ENCODE measurements around the gene TBC1D5. TPM values are rescaled to one million over a fixed set of nuclear protein-coding genes. Genes with fewer than 3 reads are reported as not detected.

The TBC1D5 gene
- total RNA-seq, 3 donors from 2014 or later (not counting 1 experiment from before 2014, with no cell fraction given), result 63.8 to 81.9 (median 74.9) TPM

DNA sequence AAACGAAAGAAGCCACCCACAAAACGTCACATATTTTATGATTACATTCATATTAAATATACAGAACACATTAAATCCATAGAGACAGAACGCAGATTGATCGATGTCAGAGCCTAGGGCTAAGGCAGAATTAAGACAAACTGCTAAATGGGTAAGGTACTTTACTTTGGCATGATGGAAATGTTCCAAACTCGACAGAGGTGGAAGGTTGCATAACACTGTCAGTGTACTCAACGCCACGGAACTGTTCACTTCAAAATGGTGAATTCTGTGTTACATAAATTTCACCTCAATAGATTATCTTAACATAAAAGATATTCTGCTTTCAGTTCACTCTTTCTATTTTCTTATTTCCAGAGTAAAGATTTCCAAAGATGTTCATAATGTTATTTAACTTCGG is 158.4 kb downstream of the TBC1D5 start:
- no peak for DNase-seq
- H3K27ac Mint-ChIP-seq, result no peak overlapping the region
- intact Hi-C loops (cut with micrococcal nuclease), result no loop called here
- no peaks in the 10 kb centered on the region for H3K27me3 Mint-ChIP-seq (ENCODE audit: low read depth in 2 of 2)
- Histone ChIP-seq H3K27ac (ENCODE audit: low read length) (no peak overlapping the region), H3K9me3 (ENCODE audit: control insufficient read depth, insufficient read depth, low read length) (no peaks in the 10 kb centered on the region), H3K4me3 (ENCODE audit: low read length) (no peak overlapping the region), H3K36me3 (ENCODE audit: control insufficient read depth, insufficient read depth, low read length) (no peaks in the 10 kb centered on the region), H3K4me1 (ENCODE audit: control insufficient read depth, insufficient read depth, low read length) (no peaks in the 10 kb centered on the region), H3K27me3 (ENCODE audit: control insufficient read depth, insufficient read depth, low read length) (no peaks in the 10 kb centered on the region)
- H3K36me3 Mint-ChIP-seq, result no peaks in the 10 kb centered on the region
- no peak overlapping the region for H3K4me3 Mint-ChIP-seq
- no peaks in the 10 kb centered on the region for H3K9me3 Mint-ChIP-seq
- TF ChIP-seq, protein P1, sequence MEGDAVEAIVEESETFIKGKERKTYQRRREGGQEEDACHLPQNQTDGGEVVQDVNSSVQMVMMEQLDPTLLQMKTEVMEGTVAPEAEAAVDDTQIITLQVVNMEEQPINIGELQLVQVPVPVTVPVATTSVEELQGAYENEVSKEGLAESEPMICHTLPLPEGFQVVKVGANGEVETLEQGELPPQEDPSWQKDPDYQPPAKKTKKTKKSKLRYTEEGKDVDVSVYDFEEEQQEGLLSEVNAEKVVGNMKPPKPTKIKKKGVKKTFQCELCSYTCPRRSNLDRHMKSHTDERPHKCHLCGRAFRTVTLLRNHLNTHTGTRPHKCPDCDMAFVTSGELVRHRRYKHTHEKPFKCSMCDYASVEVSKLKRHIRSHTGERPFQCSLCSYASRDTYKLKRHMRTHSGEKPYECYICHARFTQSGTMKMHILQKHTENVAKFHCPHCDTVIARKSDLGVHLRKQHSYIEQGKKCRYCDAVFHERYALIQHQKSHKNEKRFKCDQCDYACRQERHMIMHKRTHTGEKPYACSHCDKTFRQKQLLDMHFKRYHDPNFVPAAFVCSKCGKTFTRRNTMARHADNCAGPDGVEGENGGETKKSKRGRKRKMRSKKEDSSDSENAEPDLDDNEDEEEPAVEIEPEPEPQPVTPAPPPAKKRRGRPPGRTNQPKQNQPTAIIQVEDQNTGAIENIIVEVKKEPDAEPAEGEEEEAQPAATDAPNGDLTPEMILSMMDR (IDR thresholded peaks at IDR 0.05), result no peak
- ATAC-seq, result no peak
- WGBS (ENCODE audit: insufficient coverage), result 98% methylated on average over 5 of the region's 8 CpGs
- H3K4me1 Mint-ChIP-seq, result peaks cover 15 to 20% of the 10 kb centered on the region in 2 donors

DNA sequence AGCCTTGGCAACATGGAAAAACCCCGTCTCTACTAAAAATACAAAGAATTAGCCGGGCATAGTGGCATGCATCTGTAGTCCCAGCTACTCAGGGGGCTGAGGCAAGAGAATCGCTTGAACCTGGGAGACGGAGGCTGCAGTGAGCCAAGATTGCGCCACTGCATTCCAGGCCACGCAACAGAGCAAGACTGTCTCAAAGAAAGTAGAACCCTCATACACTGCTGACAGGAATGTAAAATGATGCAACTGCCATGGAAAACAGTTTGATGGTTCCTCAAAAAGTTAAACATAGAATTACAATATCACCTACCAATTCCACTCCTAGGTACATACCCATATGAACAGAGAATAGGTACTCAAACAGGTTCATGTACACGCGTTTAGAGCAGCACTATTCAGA is 158.9 kb downstream of the TBC1D5 start:
- Histone ChIP-seq H3K27me3 (ENCODE audit: control insufficient read depth, insufficient read depth, low read length) (no peaks in the 10 kb centered on the region), H3K9me3 (ENCODE audit: control insufficient read depth, insufficient read depth, low read length) (no peaks in the 10 kb centered on the region), H3K4me3 (ENCODE audit: low read length) (no peak overlapping the region), H3K27ac (ENCODE audit: low read length) (no peak overlapping the region), H3K4me1 (ENCODE audit: control insufficient read depth, insufficient read depth, low read length) (no peaks in the 10 kb centered on the region), H3K36me3 (ENCODE audit: control insufficient read depth, insufficient read depth, low read length) (no peaks in the 10 kb centered on the region)
- H3K36me3 Mint-ChIP-seq, result no peaks in the 10 kb centered on the region
- no peak overlapping the region for H3K4me3 Mint-ChIP-seq
- no peak for ATAC-seq
- TF ChIP-seq, protein P1 (IDR thresholded peaks at IDR 0.05), result no peak
- no peak overlapping the region for H3K27ac Mint-ChIP-seq
- intact Hi-C loops (cut with micrococcal nuclease), result no loop called here
- no peaks in the 10 kb centered on the region for H3K27me3 Mint-ChIP-seq (ENCODE audit: low read depth in 2 of 2)
- no peaks in the 10 kb centered on the region for H3K9me3 Mint-ChIP-seq
- no peak for DNase-seq
- 96% methylated on average over 8 of the region's 8 CpGs for WGBS (ENCODE audit: insufficient coverage)
- peaks cover 13 to 18% of the 10 kb centered on the region in 2 donors for H3K4me1 Mint-ChIP-seq

DNA sequence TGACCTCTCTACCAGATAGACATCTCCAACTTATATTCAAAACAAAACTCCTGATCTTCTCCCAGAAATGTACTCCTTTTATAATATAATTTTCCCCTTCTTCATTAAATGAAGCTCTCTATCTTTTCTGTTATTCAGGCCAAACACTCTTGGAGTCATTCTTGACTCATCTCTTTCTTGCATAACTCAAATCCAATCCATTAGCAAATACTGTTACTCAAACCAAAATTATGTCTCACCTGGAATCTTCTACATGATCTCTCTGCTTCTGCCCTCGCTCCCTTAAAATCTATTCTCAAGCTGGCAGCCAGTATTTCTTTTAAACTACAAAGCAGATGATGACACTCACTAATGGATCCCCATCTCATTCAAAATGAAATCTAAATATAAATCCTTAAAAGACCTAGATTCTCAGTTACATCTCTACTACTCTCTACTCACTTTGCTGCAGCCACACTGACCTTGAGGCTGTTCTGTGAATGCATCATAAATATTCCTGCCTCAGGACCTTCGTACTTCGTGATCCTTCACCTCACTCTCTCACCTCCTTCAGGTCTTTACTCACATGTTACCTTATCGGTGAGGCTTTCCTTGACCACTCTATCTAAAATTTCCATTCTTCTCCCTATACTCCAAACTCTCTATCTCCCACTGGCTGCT is 160.9 kb downstream of the TBC1D5 start:
- Mint-ChIP-seq H3K27ac (no peak overlapping the region), H3K27me3 (ENCODE audit: low read depth in 2 of 2) (no peaks in the 10 kb centered on the region), H3K9me3 (no peaks in the 10 kb centered on the region), H3K36me3 (no peaks in the 10 kb centered on the region), H3K4me1 (peaks cover 10 to 15% of the 10 kb centered on the region in 2 donors), H3K4me3 (no peak overlapping the region)
- no peaks in the 10 kb centered on the region for H3K27me3 ChIP-seq (ENCODE audit: control insufficient read depth, insufficient read depth, low read length)
- intact Hi-C loops (cut with micrococcal nuclease), result no loop called here
- no peak for ATAC-seq
- H3K4me3 ChIP-seq (ENCODE audit: low read length), result no peak overlapping the region
- no peak for DNase-seq
- TF ChIP-seq, protein P1 (IDR thresholded peaks at IDR 0.05), result no peak
- no peaks in the 10 kb centered on the region for H3K36me3 ChIP-seq (ENCODE audit: control insufficient read depth, insufficient read depth, low read length)
- no peaks in the 10 kb centered on the region for H3K4me1 ChIP-seq (ENCODE audit: control insufficient read depth, insufficient read depth, low read length)
- H3K27ac ChIP-seq (ENCODE audit: low read length), result no peak overlapping the region
- 96% methylated on average over 4 of the region's 4 CpGs for WGBS (ENCODE audit: insufficient coverage)
- no peaks in the 10 kb centered on the region for H3K9me3 ChIP-seq (ENCODE audit: control insufficient read depth, insufficient read depth, low read length)

- H3K27ac Mint-ChIP-seq, result no peak overlapping the region
- no peak for DNase-seq
- H3K36me3 Mint-ChIP-seq, result no peaks in the 10 kb centered on the region
- no peaks in the 10 kb centered on the region for H3K27me3 Mint-ChIP-seq (ENCODE audit: low read depth in 2 of 2)
- intact Hi-C loops (cut with micrococcal nuclease), result no loop called here
- no peak overlapping the region for H3K4me3 Mint-ChIP-seq
- H3K27ac ChIP-seq (ENCODE audit: low read length), result no peak overlapping the region
- WGBS (ENCODE audit: insufficient coverage), result 85% methylated on average over 2 of the region's 4 CpGs
- H3K4me3 ChIP-seq (ENCODE audit: low read length), result no peak overlapping the region
- TF ChIP-seq, protein P1 (IDR thresholded peaks at IDR 0.05), result no peak
- no peak for ATAC-seq
- no peaks in the 10 kb centered on the region for H3K27me3 ChIP-seq (ENCODE audit: control insufficient read depth, insufficient read depth, low read length)
- no peaks in the 10 kb centered on the region for H3K9me3 ChIP-seq (ENCODE audit: control insufficient read depth, insufficient read depth, low read length)
- no peaks in the 10 kb centered on the region for H3K4me1 ChIP-seq (ENCODE audit: control insufficient read depth, insufficient read depth, low read length)
- H3K36me3 ChIP-seq (ENCODE audit: control insufficient read depth, insufficient read depth, low read length), result no peaks in the 10 kb centered on the region
- no peaks in the 10 kb centered on the region for H3K9me3 Mint-ChIP-seq
- H3K4me1 Mint-ChIP-seq, result peaks cover 8 to 14% of the 10 kb centered on the region in 2 donors
These were observed 161.5 kb downstream of the TBC1D5 start for GRCh38 chr3:17580901-17581300.

Measured in natural killer cell (primary cell).